Stimulated activated CD4-positive, alpha-beta T cell treated with anti-CD3 and anti-CD28 coated beads, Interleukin-4, amount 100 ng/mL, for 24 hours (primary cell): ENCODE data around the gene EEF2.
"Not testable (repeated sequence)": the region's sequence is repeated elsewhere in the genome, so short reads cannot be mapped to it uniquely, and the experiment has no call there.

ENCODE experiments used
- DNase-seq: peaks from one replicate; pipeline ENCODE4 v3.0.0-alpha.2; 2020

Gene EEF2

DNA sequence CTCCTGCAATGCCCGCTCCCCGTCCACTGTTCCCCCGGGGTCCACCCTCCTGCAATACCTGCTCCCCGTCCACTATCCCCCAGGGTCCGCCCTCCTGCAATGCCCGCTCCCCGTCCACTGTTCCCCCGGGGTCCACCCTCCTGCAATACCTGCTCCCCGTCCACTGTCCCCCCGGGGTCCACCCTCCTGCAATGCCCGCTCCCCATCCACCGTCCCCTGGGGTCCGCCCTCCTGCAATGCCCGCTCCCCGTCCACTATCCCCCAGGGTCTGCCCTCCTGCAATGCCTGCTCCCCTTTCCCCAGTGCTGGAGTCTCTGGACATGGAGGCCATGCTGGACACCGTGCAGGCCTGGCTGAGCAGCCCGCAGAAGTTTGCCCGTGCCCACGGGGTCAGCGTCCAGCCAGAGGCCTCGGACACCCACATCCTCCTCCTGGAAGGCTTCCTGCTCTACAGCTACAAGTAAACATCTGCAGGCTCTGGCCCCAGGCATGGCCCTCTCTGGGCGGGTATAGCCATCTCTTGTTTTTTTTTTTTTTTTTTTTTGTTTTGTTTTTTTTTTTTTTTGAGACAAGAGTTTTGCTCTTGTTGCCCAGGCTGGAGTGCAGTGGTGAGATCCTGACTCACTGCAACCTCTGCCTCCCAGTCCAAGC, 46.8 kb downstream of the EEF2 start:
- not testable (repeated sequence) for DNase-seq

GRCh38 chr19:3936506-3937442, 48.5 kb downstream of the EEF2 start:
- no peak for DNase-seq

GRCh38 chr19:3932931-3933810, 52.1 kb downstream of the EEF2 start, which contains the start of gene NMRK2:
NMRK2 (plus strand) TSS chr19:3933069; CDS start chr19:3933672, 603 bp downstream.
- no peak for DNase-seq

GRCh38 chr19:3931041-3931440, 54.2 kb downstream of the EEF2 start:
- DNase-seq: no peak
